NCI-H748 (cell line): Measurements from ENCODE around the gene NKAIN2.
"Not testable (repeated sequence)": the region's sequence is repeated elsewhere in the genome, so short reads cannot be mapped to it uniquely, and the experiment has no call there.

ENCODE experiments used
- DNase-seq: peaks from one replicate; lab custom pipeline; 2025; ENCODE audit not compliant: unreplicated experiment; lab: John Stamatoyannopoulos, UW

The NKAIN2 gene

GRCh38 chr6:124190256-124190655 is 386.6 kb downstream of the NKAIN2 start:
- peak; percentile 73 for DNase-seq

DNA sequence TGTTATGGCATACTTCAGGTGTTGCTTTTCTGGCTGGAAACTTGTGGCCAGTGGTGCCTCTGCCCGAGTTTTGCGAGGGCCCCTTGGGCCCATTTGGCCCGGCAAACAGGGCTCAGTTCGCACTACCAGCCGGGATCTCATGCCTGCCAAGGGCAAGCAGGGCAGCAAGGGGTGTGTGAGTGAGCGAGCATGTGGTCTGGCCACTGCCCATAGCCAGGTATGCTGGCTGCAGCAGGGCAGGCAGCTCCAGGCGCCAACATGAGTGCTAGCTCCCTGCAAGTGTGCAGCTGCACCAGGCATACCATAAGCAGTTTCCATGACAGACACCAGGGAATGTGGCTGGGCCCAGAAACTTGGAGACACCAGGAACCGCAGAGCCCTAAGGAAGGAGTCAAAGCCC is 389.5 kb downstream of the NKAIN2 start:
- no peak for DNase-seq

DNA sequence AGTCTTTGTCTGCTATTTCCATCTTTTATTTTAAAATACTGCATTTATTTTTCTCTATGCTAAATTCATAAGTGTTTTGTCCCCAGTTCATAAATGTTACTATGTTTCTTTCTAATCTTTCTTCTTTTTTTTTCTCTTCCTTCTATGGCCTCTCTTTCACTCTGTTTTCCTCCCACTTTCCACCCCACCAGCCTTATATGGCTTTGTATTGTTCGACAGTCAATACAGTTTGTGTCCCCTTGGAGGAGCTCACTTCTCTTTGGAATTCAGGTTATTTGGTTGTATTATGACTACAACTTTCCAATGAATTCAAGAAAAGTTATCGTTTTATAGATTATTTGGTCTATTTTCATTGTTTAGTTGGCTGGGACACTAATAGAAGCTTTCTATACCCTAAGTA is 393.5 kb downstream of the NKAIN2 start:
- peak; percentile 31 for DNase-seq

- DNase-seq, result no peak
Measured at GRCh38 chr6:124199286-124199685, 395.6 kb downstream of the NKAIN2 start.

DNA sequence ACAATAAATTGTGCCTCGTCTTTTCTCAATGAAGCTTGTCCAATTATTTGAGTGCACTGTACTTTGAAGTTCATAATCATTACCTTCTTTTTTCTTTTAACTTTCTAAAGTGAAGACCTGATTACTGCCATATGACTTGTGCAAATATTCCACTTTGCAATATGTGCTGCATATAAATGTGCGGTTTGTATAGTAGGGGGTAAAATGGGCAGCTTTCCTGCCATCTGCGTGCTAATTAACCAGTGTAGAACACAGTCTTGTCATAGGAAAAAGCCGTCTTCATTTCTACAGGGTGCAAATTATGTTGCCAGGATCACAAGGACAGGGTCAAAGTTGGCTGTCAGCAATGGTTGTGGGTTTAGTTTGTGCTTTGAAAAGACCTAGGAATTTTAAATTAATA is 397.0 kb downstream of the NKAIN2 start:
- peak; percentile 75 for DNase-seq

GRCh38 chr6:124203101-124203811 is 399.6 kb downstream of the NKAIN2 start:
- no peak for DNase-seq

GRCh38 chr6:124203812-124204167 is 400.1 kb downstream of the NKAIN2 start:
- DNase-seq, result peak; percentile 20

DNA sequence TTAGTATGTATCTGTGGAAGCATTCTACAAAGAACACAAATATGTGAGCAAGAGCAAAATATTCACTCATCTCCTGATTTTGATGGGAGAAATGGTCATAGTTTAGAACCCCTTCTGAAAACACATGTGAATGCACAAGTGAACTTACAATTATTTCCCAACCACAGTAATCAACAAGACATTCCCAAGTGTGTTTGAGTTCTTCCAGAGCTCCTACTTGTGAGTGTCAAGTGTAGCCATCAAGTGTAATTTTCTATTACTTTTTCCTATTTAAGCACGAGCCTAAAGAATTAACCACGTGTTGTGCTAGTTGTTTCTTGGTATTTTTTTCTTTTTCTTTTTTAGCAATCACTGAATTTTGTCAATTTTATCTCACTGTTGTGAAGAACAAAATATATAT is 402.3 kb downstream of the NKAIN2 start:
- DNase-seq, result no peak

DNA sequence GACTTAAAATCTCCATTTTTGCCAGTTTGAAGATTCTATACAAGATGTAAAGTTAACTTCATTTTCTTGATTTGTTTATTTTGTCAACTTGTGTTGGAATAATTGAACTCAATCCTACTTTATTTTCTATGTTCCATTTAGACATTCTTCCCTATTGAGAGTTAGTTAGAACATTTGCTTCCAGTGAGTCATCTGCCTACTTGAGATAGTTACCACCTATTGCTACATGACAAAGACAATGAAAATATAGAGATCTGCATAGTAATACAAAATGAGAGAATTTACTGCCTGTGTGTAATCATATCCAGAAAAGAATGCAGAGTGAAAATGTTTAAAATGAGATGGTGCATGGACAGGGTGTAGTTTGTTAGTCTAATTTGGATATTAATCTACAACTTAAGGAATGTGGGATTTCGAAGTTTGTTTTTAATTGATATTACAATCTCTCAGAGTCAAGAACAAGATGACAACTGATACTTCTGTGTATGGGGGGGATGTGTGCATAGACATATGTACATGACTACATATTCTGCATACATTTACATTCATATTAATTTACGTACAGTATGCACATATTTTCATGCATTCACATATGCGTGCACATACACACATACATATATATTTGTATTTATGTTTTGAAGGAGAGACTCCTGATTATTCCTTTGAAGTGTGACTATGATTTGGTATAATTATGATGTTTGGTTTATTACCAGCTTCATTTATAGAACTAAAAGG is 420.1 kb downstream of the NKAIN2 start:
- DNase-seq, result no peak

- no peak for DNase-seq
Measured at GRCh38 chr6:124226396-124226795, 422.7 kb downstream of the NKAIN2 start.

DNA sequence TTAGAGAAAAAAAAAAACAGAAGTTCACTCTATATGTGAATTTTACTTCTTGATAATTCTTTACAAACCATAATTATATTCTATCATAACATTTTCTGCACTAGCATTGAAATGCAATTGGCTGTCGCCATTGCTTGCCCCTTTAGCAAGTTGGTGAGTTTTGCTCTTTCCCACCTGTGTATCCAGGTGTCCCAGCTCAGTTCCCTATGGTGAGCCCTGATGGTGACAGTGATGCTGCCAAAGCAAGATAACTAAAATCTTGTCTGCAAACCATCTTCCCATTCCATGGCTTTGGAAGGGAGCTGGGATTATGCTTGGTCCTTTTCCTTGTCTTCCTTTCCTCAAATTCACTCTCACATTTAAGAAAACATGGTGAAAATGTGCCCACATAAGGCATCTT is 429.6 kb downstream of the NKAIN2 start:
- no peak for DNase-seq

- DNase-seq, result no peak
Measured at GRCh38 chr6:124234801-124235200, 431.1 kb downstream of the NKAIN2 start.

GRCh38 chr6:124237911-124238310 is 434.2 kb downstream of the NKAIN2 start:
- DNase-seq, result no peak

GRCh38 chr6:124238408-124238807 is 434.7 kb downstream of the NKAIN2 start:
- DNase-seq, result not testable (repeated sequence)

- DNase-seq, result peak; percentile 63
Measured at GRCh38 chr6:124254941-124255685, 451.4 kb downstream of the NKAIN2 start.

DNA sequence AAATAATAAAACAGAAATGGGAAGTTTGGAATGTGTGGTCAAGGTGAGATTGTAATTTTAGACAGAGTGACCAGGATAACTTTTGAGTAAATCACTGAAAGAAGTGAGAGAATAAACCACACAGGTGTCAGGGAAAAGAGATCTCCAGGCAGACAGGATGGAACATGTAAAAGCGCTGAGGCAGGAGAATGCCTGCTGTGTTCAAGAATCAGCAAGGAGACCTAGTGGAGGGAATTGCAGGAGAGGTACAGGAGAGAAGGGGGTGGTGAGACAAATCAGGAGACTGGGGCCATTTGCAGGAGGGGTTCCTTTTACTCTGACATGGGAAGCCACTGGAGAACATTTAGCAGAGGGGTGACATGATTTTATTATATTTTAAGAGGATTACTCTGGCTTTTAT is 456.7 kb downstream of the NKAIN2 start:
- no peak for DNase-seq

- no peak for DNase-seq
Measured at GRCh38 chr6:124269733-124270132, 466.1 kb downstream of the NKAIN2 start.

GRCh38 chr6:124273701-124274100 is 470.0 kb downstream of the NKAIN2 start:
- DNase-seq, result no peak

DNA sequence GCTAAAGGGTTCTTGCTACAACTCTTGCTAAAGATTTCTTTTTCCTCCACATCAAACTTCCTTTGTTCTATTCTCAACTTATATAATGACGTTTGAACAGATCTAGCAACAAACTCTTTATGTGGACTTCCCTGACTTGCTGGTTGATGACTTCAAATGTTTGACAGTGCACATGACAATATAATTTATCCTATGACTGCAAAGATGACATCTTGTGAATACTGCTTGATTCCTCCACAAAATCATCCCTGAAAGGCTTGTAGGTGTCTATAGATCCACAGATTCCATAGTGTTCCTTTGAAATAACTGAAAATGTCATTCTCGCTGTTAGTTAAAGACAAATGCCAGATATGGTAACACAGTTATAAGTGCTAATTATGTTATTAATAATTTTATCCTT is 478.9 kb downstream of the NKAIN2 start:
- no peak for DNase-seq

GRCh38 chr6:124283486-124283885 is 479.8 kb downstream of the NKAIN2 start:
- no peak for DNase-seq

GRCh38 chr6:124285146-124285545 is 481.5 kb downstream of the NKAIN2 start:
- DNase-seq, result no peak

DNA sequence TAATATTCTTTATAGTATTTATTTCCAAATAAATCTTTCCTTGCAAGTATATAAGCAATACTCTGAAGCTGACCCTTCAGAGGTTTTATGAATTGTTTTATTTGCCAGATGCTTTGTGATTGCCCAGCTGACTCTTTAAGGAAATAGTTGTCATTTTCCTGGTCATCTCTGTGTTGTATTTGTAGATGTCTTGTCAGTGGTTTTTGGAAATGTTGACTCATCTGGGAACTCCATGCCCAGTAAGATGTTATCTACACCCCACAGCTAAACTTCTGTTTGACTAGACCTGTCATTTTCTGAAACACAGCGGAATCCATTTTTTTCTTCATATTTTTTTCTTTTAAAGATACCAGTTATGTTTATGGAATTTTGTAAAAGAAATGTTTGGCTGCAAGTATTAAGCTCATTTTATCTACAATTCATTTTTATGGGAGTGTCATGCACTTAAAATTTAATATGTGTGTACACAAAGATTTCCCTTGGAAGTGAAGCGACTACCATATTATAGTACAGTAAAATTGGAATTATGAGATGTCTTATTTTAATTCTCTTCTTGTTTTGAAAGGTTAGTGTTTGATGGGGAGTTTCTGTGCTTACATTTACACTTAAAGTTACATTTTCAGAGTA is 491.0 kb downstream of the NKAIN2 start:
- no peak for DNase-seq
